GM06990 (cell line): ENCODE measurements around the gene ECSCR.

ENCODE experiments used
- DNase-seq: peaks from one replicate; pipeline ENCODE4 v3.0.0-alpha.2; 2011; ENCODE audit not compliant: insufficient read length; ENCODE audit errors: extremely low read depth
- H3K27me3 ChIP-seq: replicated peaks from 2 replicates; pipeline ENCODE4 v1.6.0; 2011; ENCODE audit warnings: low read length; ENCODE audit not compliant: control insufficient read depth, insufficient read depth
- H3K36me3 ChIP-seq: 2 replicates; pipeline ENCODE4 v1.5.1; 2011; ENCODE audit warnings: low read length; ENCODE audit not compliant: control insufficient read depth, insufficient read depth
- H3K4me3 ChIP-seq: replicated peaks from 2 replicates; pipeline ENCODE4 v1.5.1; 2011; ENCODE audit warnings: low read depth, mild to moderate bottlenecking, control low read depth, low read length
- CTCF ChIP-seq: IDR thresholded peaks from 2 replicates; pipeline ENCODE4 v1.5.1; 2011; ENCODE audit warnings: low read length, control low read depth, mild to moderate bottlenecking, inconsistent platforms; ENCODE audit not compliant: insufficient read depth, poor library complexity, severe bottlenecking

ECSCR gene

DNA sequence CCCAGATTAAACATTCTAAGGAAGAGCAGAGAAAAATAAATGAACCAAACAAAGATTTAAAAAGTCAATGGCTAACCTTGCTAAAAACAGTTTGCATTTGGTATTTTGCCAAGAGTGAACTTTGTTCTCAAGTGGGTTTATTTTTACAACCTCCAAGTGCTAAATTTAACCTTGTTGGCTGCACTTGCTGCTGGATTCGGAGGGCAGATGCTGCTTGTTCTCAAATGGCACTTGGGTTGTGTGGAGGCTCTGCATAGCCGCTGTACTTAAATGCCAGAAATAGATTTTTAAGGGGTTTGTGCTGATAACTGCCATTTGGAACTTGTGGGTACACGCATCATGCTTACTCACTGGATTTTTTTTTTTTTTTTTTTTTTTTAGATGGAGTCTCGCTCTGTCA, 45.3 kb downstream of the ECSCR start:
- Histone ChIP-seq H3K27me3 (no peaks in the 10 kb centered on the region), H3K36me3 (no peaks in the 10 kb centered on the region), H3K4me3 (no peak overlapping the region)
- DNase-seq: no peak
- TF ChIP-seq CTCF: no peak

- no peak for TF ChIP-seq CTCF
- no peaks in the 10 kb centered on the region for H3K27me3 ChIP-seq
- H3K36me3 ChIP-seq: no peaks in the 10 kb centered on the region
- DNase-seq: no peak
- H3K4me3 ChIP-seq: no peak overlapping the region
Measured at GRCh38 chr5:139416651-139417050, 45.9 kb downstream of the ECSCR start.

GRCh38 chr5:139415869-139416268, 46.7 kb downstream of the ECSCR start:
- H3K36me3 ChIP-seq: no peaks in the 10 kb centered on the region
- H3K4me3 ChIP-seq: no peak overlapping the region
- TF ChIP-seq CTCF: no peak

DNA sequence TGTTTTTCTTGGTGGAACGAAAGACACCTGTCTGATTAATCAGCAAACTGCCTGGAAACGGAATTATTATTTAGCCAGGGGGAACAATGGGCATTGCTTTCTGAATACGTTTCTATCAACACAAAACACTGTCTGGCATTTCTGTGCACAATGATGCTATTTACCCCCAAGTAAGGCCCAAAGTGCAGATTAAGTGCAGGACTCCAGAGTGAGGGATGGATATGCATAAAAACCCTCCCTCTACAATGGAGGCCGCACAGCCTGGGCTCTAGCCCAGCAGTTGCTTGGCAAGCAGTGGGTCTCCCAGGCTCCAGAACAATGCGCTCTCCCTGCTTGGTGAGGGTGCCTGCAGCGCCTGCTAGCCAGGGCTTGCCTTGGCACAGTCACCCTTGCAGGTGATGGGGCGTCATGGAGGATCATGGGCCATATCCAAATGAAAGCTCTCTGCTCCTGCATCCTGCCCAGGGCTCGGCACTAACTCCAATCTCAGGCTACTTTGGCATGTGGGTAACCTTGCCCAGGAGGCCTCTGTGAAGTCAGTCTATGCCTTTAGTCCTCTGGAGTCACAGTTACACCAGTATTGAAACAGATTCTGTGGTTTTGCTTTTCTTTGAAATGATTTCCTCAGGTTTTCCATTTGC, 47.2 kb downstream of the ECSCR start:
- DNase-seq: no peak
- H3K4me3 ChIP-seq: no peak overlapping the region
- H3K27me3 ChIP-seq: no peaks in the 10 kb centered on the region
- H3K36me3 ChIP-seq: no peaks in the 10 kb centered on the region
- TF ChIP-seq CTCF: no peak

More at GRCh38 chr5:139415869-139416268, 46.7 kb downstream of the ECSCR start:
- no peak for DNase-seq
- no peaks in the 10 kb centered on the region for H3K27me3 ChIP-seq

- no peak for DNase-seq
- no peak for TF ChIP-seq CTCF
- no peaks in the 10 kb centered on the region for H3K27me3 ChIP-seq
- no peak overlapping the region for H3K4me3 ChIP-seq
- no peaks in the 10 kb centered on the region for H3K36me3 ChIP-seq
Measured at GRCh38 chr5:139414581-139415130, 47.9 kb downstream of the ECSCR start.
